D721Med (cell line): ENCODE data around the gene NUTF2.

Source experiments
- DNase-seq: peaks from one replicate; pipeline ENCODE4 v3.0.0; 2011; ENCODE audit warnings: low spot score; ENCODE audit not compliant: insufficient read length
- FAIRE-seq: peaks from 2 replicates; lab custom pipeline; 2011; peaks lifted over from hg19 to GRCh38; lab: Jason Lieb, UNC
- CTCF ChIP-seq: IDR thresholded peaks from 2 replicates; pipeline ENCODE4 v1.5.1; 2012; ENCODE audit warnings: mild to moderate bottlenecking, control low read depth; ENCODE audit not compliant: insufficient read depth; ENCODE audit errors: missing control alignments

Gene NUTF2

GRCh38 chr16:67845291-67846062 is 1.3 kb upstream of the NUTF2 start:
- TF ChIP-seq CTCF: no peak
- no peak for FAIRE-seq
- no peak for DNase-seq

GRCh38 chr16:67846063-67846319 is 742 bp upstream of the NUTF2 start:
- TF ChIP-seq CTCF: no peak
- DNase-seq (no peak), FAIRE-seq (no peak)

GRCh38 chr16:67847064-67847861 is 530 bp downstream of the NUTF2 start, which contains the start of gene CENPT:
Gene CENPT, minus strand, starts transcription at chr16:67847693. Its CDS starts 13,834 bp downstream, at chr16:67833859.
- FAIRE-seq (no peak), DNase-seq (no peak)
- no peak for TF ChIP-seq CTCF

- TF ChIP-seq CTCF: no peak
- DNase-seq (no peak), FAIRE-seq (no peak)
Observed at GRCh38 chr16:67848118-67848517, 1.4 kb downstream of the NUTF2 start.

- DNase-seq (no peak), FAIRE-seq (no peak)
- no peak for TF ChIP-seq CTCF
Observed at GRCh38 chr16:67853670-67854069, 6.9 kb downstream of the NUTF2 start.

GRCh38 chr16:67855789-67856188 is 9.1 kb downstream of the NUTF2 start:
- TF ChIP-seq CTCF: no peak
- FAIRE-seq (no peak), DNase-seq (no peak)
